Osteocyte (in vitro differentiated cells): Measurements from ENCODE around the gene ITCH. TPM values are rescaled to one million over a fixed set of nuclear protein-coding genes. Genes with fewer than 3 reads are reported as not detected.
"Not testable (repeated sequence)": the region's sequence is repeated elsewhere in the genome, so short reads cannot be mapped to it uniquely, and the experiment has no call there.

ENCODE experiments used
- DNase-seq: peaks from one replicate; pipeline ENCODE4 v3.0.0; 2021; ENCODE audit warnings: mixed read lengths; ENCODE audit not compliant: unreplicated experiment; ENCODE audit errors: extremely low spot score
- H3K27ac Mint-ChIP-seq: one replicate; pipeline ENCODE4 v1.8.0; 2021; ENCODE audit warnings: mild to moderate bottlenecking, mixed read lengths; ENCODE audit not compliant: unreplicated experiment
- H3K27me3 Mint-ChIP-seq: one replicate; pipeline ENCODE4 v1.8.0; 2021; ENCODE audit warnings: mixed read lengths; ENCODE audit not compliant: unreplicated experiment
- H3K36me3 Mint-ChIP-seq: one replicate; pipeline ENCODE4 v1.8.0; 2021; ENCODE audit warnings: mixed read lengths; ENCODE audit not compliant: unreplicated experiment
- H3K4me1 Mint-ChIP-seq: one replicate; pipeline ENCODE4 v1.8.0; 2021; ENCODE audit warnings: mixed read lengths; ENCODE audit not compliant: unreplicated experiment
- H3K4me3 Mint-ChIP-seq: one replicate; pipeline ENCODE4 v1.8.0; 2021; ENCODE audit warnings: mild to moderate bottlenecking, moderate library complexity, mixed read lengths; ENCODE audit not compliant: unreplicated experiment
- H3K9me3 Mint-ChIP-seq: one replicate; pipeline ENCODE4 v1.8.0; 2021; ENCODE audit warnings: mixed read lengths; ENCODE audit not compliant: unreplicated experiment
- total RNA-seq: library from RNA; stranded (reverse); gene quantifications from 2 replicates; pipeline ENCODE4 v1.2.1, GENCODE V29; 2021
- TF ChIP-seq, protein P1 (sequence below): fragments of 200-600 bp; sonication (generic); IDR thresholded peaks from 2 replicates; pipeline ENCODE4 v1.5.0; 2021; ENCODE audit warnings: antibody characterized with exemption, mild to moderate bottlenecking, moderate library complexity

Gene ITCH
- total RNA-seq, 1 donor from 2014 or later, result 55.4 TPM

DNA sequence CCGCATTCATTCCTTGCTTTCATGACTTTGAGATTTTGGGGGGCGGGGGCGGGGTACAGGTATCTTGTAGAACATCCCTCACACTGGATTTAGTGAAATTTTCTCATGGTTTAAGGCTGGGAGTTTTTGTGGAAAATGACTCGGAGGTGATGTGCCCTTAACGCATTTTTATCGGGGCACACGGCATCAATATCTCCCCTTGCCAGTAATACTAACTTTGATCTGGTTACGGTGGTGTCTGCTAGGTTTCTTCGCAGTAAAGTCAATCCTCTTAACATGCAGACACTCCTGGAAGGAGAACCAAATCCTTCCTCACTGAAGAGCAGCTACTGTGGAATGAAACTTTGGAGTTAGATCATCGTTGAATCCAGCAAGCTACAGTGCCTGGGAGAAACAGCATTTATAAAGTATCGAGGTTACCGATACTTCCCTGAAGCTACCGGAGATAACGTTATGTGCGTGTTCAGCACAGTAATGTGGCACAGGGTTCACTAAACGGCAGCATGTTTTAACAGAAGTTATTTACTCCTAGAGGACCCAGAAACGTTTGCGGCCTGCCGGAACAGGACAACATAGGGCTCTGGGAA lies 151.9 kb downstream of the ITCH start:
- Mint-ChIP-seq H3K9me3 (no peaks in the 10 kb centered on the region), H3K27ac (peak overlapping the region; percentile 99), H3K36me3 (peaks cover 14% of the 10 kb centered on the region), H3K4me3 (peak overlapping the region; percentile 96), H3K4me1 (peaks cover 34% of the 10 kb centered on the region), H3K27me3 (no peaks in the 10 kb centered on the region)
- DNase-seq, result no peak
- TF ChIP-seq, protein P1, sequence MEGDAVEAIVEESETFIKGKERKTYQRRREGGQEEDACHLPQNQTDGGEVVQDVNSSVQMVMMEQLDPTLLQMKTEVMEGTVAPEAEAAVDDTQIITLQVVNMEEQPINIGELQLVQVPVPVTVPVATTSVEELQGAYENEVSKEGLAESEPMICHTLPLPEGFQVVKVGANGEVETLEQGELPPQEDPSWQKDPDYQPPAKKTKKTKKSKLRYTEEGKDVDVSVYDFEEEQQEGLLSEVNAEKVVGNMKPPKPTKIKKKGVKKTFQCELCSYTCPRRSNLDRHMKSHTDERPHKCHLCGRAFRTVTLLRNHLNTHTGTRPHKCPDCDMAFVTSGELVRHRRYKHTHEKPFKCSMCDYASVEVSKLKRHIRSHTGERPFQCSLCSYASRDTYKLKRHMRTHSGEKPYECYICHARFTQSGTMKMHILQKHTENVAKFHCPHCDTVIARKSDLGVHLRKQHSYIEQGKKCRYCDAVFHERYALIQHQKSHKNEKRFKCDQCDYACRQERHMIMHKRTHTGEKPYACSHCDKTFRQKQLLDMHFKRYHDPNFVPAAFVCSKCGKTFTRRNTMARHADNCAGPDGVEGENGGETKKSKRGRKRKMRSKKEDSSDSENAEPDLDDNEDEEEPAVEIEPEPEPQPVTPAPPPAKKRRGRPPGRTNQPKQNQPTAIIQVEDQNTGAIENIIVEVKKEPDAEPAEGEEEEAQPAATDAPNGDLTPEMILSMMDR, result no peak

DNA sequence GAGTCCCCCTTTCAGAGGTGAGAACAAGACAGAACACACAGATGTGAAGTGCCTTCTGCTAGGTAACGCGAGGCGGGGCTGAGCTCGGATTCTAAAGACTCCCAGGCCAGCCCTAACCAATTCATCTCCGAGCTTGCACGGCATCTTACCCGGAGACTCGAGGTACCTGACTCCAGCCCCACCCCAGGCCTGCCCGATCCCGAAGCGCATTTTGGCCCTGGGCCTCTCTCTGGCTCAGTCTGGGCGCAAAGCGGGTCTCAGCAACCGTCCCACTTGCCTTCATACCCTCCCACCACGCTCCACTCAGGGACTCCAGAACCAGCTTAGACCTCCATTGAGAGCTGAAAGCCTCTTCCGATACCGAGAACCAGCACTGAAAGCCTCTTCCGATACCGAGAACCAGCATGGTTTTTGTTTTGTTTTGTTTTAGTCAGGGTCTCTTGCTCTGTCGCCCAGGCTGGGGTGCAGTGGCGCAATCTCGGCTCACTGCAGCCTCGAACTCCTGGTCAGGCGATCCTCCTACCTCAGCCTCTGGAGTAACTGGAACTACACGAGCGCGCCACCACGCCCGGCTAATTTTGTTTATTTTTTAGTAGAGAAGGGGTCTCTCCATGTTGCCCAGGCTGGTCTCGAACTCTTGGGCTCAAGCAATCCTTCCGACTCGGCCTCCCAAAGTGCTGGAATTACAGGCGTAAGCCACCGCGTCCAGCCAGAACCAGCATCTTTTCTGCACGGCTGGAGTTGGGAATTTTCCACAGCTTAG lies 152.6 kb downstream of the ITCH start:
- Mint-ChIP-seq H3K27ac (peak overlapping the region; percentile 99), H3K4me3 (peak overlapping the region; percentile 96), H3K9me3 (no peaks in the 10 kb centered on the region), H3K4me1 (peaks cover 34% of the 10 kb centered on the region), H3K36me3 (peaks cover 13% of the 10 kb centered on the region), H3K27me3 (no peaks in the 10 kb centered on the region)
- TF ChIP-seq, protein P1, result no peak
- peak; percentile 81 for DNase-seq

- H3K27me3 Mint-ChIP-seq, result no peaks in the 10 kb centered on the region
- peaks cover 37% of the 10 kb centered on the region for H3K4me1 Mint-ChIP-seq
- H3K36me3 Mint-ChIP-seq, result peaks cover 6% of the 10 kb centered on the region
- peak; percentile 99 for DNase-seq
- peak within 1 kb of the TSS; percentile 99 for H3K27ac Mint-ChIP-seq
- no peaks in the 10 kb centered on the region for H3K9me3 Mint-ChIP-seq
- TF ChIP-seq, protein P1, result no peak
- H3K4me3 Mint-ChIP-seq, result peak within 1 kb of the TSS; percentile 96
Measured at GRCh38 chr20:34516247-34517113, 153.4 kb downstream of the ITCH start, which contains the start of gene DYNLRB1. TSS of gene DYNLRB1 (plus strand) at chr20:34516422. CDS start at chr20:34516459, 37 bp downstream.

DNA sequence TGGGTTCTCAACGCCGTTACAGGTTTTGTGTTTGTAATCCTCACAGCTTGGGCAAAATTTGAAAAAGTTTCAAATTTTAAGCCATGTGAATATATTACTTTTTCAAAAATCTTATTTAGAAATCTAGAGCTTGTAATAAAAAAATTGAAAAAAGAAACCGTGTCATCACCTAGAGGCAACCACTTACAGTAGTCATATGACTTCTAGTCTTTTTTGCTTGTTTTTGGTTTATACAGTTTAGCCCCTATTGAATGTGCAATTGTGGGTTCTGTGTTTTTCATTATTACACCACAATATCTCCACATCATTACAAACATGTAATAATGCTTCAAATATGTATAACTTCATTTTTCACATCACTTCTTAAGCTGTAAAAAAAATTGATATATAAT lies 154.0 kb downstream of the ITCH start:
- H3K36me3 Mint-ChIP-seq, result peaks cover 8% of the 10 kb centered on the region
- no peak for DNase-seq
- peaks cover 43% of the 10 kb centered on the region for H3K4me1 Mint-ChIP-seq
- H3K4me3 Mint-ChIP-seq, result peak overlapping the region; percentile 96
- no peaks in the 10 kb centered on the region for H3K27me3 Mint-ChIP-seq
- H3K9me3 Mint-ChIP-seq, result no peaks in the 10 kb centered on the region
- TF ChIP-seq, protein P1, result no peak
- peak overlapping the region; percentile 99 for H3K27ac Mint-ChIP-seq

DNA sequence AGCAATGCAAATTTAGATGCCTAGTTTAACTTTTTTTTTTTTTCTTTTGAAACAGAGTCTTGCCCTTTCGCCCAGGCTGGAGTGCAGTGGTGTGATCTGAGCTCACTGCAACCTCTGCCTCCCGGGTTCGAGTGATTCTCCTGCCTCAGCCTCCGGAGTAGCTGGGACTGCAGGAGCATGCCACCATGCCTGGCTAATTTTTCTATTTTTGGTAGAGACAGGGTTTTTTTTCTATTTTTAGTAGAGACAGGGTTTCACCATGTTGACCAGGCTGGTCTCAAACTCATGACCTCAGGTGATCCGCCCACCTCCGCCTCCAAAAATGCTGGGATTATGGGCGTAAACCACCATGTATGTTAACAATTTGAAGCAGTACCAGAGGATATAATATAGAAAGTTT lies 155.8 kb downstream of the ITCH start:
- peak; percentile 27 for DNase-seq
- H3K27ac Mint-ChIP-seq, H3K27me3 Mint-ChIP-seq, H3K9me3 Mint-ChIP-seq, H3K36me3 Mint-ChIP-seq: not testable (repeated sequence)
- Mint-ChIP-seq H3K4me3 (peak overlapping the region; percentile 61), H3K4me1 (peaks cover 53% of the 10 kb centered on the region)

GRCh38 chr20:34519841-34520240 lies 156.8 kb downstream of the ITCH start:
- H3K4me3 Mint-ChIP-seq, H3K9me3 Mint-ChIP-seq, H3K27me3 Mint-ChIP-seq, H3K36me3 Mint-ChIP-seq, H3K27ac Mint-ChIP-seq: not testable (repeated sequence)
- H3K4me1 Mint-ChIP-seq, result peaks cover 55% of the 10 kb centered on the region
- peak; percentile 30 for DNase-seq
